K562 (cell line): ENCODE data around the gene SOWAHB.

Experiments used
- BRCA1 ChIP-seq, 2 experiments: fragments of 450-650 bp in 1 of 2; sonication (generic) in 1 of 2; formaldehyde crosslinking in 1 of 2; IDR thresholded peaks; 2 replicates each; pipeline versions ENCODE4 v1.5.0 to v1.6.1; 2017 to 2020; ENCODE audit warnings: mild to moderate bottlenecking in 1 of 2, missing genetic modification reagents in 1 of 2
- CBX2 ChIP-seq: fragments of 200-600 bp; sonication (generic); IDR thresholded peaks from one replicate; pipeline ENCODE4 v1.6.1; 2012; ENCODE audit warnings: mild to moderate bottlenecking, low read length, inconsistent platforms; ENCODE audit not compliant: insufficient read depth, poor library complexity, severe bottlenecking
- CHD2 ChIP-seq: IDR thresholded peaks from 2 replicates; pipeline ENCODE4 v1.6.1; 2011; ENCODE audit warnings: low read depth, low read length
- EZH2 ChIP-seq: IDR thresholded peaks from 2 replicates; pipeline ENCODE4 v1.6.1; 2012; ENCODE audit warnings: low read depth, mild to moderate bottlenecking, inconsistent platforms, low read length, borderline replicate concordance
- POLR2AphosphoS5 ChIP-seq: IDR thresholded peaks from 2 replicates; pipeline ENCODE4 v1.6.1; 2011; ENCODE audit warnings: mild to moderate bottlenecking, low read depth, low read length, moderate library complexity; ENCODE audit not compliant: control insufficient read depth, insufficient read depth
- RFX5 ChIP-seq: IDR thresholded peaks from 2 replicates; pipeline ENCODE4 v1.6.1; 2011; ENCODE audit warnings: low read depth, mild to moderate bottlenecking, improper control_type of control experiment, low read length
- RUNX1 ChIP-seq: sonication (generic); IDR thresholded peaks from 2 replicates; pipeline ENCODE4 v1.6.1; 2016; ENCODE audit warnings: antibody characterized with exemption, low read depth
- SMC3 ChIP-seq: conservative IDR thresholded peaks from 2 replicates; pipeline ENCODE4 v1.6.1; 2011; ENCODE audit warnings: low read depth, low read length, improper control_type of control experiment; ENCODE audit not compliant: insufficient read depth

GRCh38 chr4:76894537-76895255 lies 3.2 kb downstream of the SOWAHB start:
- TF ChIP-seq POLR2AphosphoS5 (no peak), BRCA1 (IDR thresholded peaks at IDR 0.05) (no peak), BRCA1 (CRISPR knock-in tag; IDR thresholded peaks at IDR 0.05) (no peak), RUNX1 (no peak), SMC3 (no peak), EZH2 (no peak), CBX2 (no peak), RFX5 (no peak), CHD2 (no peak)
